GM18520 (cell line): ENCODE results near the gene OARD1.

Source experiments
- ATAC-seq: cut with Tn5 transposase; IDR thresholded peaks from one replicate; pipeline ENCODE4 v1.9.1; 2021; ENCODE audit not compliant: unreplicated experiment

The OARD1 gene

GRCh38 chr6:41050536-41050935, 21.6 kb downstream of the OARD1 start:
- ATAC-seq = no peak

GRCh38 chr6:41049955-41050354, 22.2 kb downstream of the OARD1 start:
- ATAC-seq = no peak

GRCh38 chr6:41049521-41049920, 22.6 kb downstream of the OARD1 start:
- no peak for ATAC-seq

- no peak for ATAC-seq
Measured at GRCh38 chr6:41047745-41048732, 24.1 kb downstream of the OARD1 start.

GRCh38 chr6:41047306-41047705, 24.9 kb downstream of the OARD1 start:
- no peak for ATAC-seq

- no peak for ATAC-seq
Measured at GRCh38 chr6:41046084-41046483, 26.1 kb downstream of the OARD1 start.

- ATAC-seq = no peak
Measured at GRCh38 chr6:41045664-41046063, 26.5 kb downstream of the OARD1 start.

GRCh38 chr6:41043151-41043550, 29.0 kb downstream of the OARD1 start:
- no peak for ATAC-seq

- no peak for ATAC-seq
Measured at GRCh38 chr6:41042226-41043055, 29.7 kb downstream of the OARD1 start, which contains the start of gene TSPO2. TSPO2 (plus strand) TSS chr6:41042467; CDS start chr6:41042986, 519 bp downstream.

- ATAC-seq = no peak
Measured at GRCh38 chr6:41040940-41041536, 31.1 kb downstream of the OARD1 start.

GRCh38 chr6:41040101-41040939, 31.8 kb downstream of the OARD1 start:
- ATAC-seq = no peak

GRCh38 chr6:41039060-41039998, 32.8 kb downstream of the OARD1 start, which contains the start of gene UNC5CL:
UNC5CL (minus strand) TSS chr6:41039221; CDS start chr6:41035074, 4,147 bp downstream.
- no peak for ATAC-seq

- no peak for ATAC-seq
Measured at GRCh38 chr6:41038205-41038604, 34.0 kb downstream of the OARD1 start.

GRCh38 chr6:41037107-41037900, 34.9 kb downstream of the OARD1 start:
- ATAC-seq = no peak

GRCh38 chr6:41036601-41037000, 35.6 kb downstream of the OARD1 start:
- ATAC-seq = no peak

GRCh38 chr6:41036186-41036585, 36.0 kb downstream of the OARD1 start:
- no peak for ATAC-seq

GRCh38 chr6:41033776-41034175, 38.4 kb downstream of the OARD1 start:
- ATAC-seq = no peak

- ATAC-seq = no peak
Measured at GRCh38 chr6:41032830-41033229, 39.3 kb downstream of the OARD1 start.
